Esophagus muscularis mucosa (tissue), 4 donors: ENCODE data around the gene PTCRA. TPM values are rescaled to one million over a fixed set of nuclear protein-coding genes. Genes with fewer than 3 reads are reported as not detected.
A peak's percentile ranks its signal among the peaks of the same experiment; 100 is the strongest.

ENCODE experiments used
- DNase-seq: peaks from one replicate; pipeline ENCODE4 v3.0.0-alpha.2; 2017; ENCODE audit errors: extremely low spot score
- H3K27ac ChIP-seq, 4 donors: fragments of 200-600 bp; sonication (generic); replicated peaks in 1 of 4; 1 replicate in 3 of 4; 2 replicates in 1 of 4; pipeline ENCODE4 v1.5.1; 2016 to 2019; ENCODE audit warnings: mild to moderate bottlenecking in 1 of 4
- H3K27me3 ChIP-seq, 4 donors: fragments of 200-600 bp; sonication (generic); one replicate each; pipeline versions ENCODE4 v1.5.1 to v1.6.0; 2016 to 2019
- H3K36me3 ChIP-seq, 4 donors: fragments of 200-600 bp; sonication (generic); one replicate each; pipeline ENCODE4 v1.5.1; 2016 to 2019
- H3K4me1 ChIP-seq, 4 donors: fragments of 200-600 bp; sonication (generic); one replicate each; pipeline ENCODE4 v1.5.1; 2016 to 2019
- H3K4me3 ChIP-seq, 4 donors: fragments of 200-600 bp; sonication (generic); 1 replicate in 2 of 4; 2 replicates in 2 of 4; pipeline ENCODE4 v1.5.1; 2016 to 2019; ENCODE audit warnings: mild to moderate bottlenecking in 4 of 4, moderate library complexity in 1 of 4
- H3K9me3 ChIP-seq, 4 donors: fragments of 200-600 bp; sonication (generic); 1 replicate in 3 of 4; 2 replicates in 1 of 4; pipeline ENCODE4 v1.5.1; 2016 to 2019
- EP300 ChIP-seq: sonication (generic); formaldehyde crosslinking; IDR thresholded peaks from one replicate; pipeline ENCODE4 v1.6.1; 2017; ENCODE audit warnings: antibody characterized with exemption
- POLR2A ChIP-seq: fragments of 450-650 bp; IDR thresholded peaks from one replicate; pipeline ENCODE4 v1.6.1; 2017; ENCODE audit warnings: antibody characterized with exemption, moderate library complexity, mild to moderate bottlenecking, low read depth
- POLR2AphosphoS5 ChIP-seq, 2 donors: sonication (generic); formaldehyde crosslinking; IDR thresholded peaks; one replicate each; pipeline ENCODE4 v1.6.1; 2017; ENCODE audit warnings: antibody characterized with exemption in 2 of 2
- WGBS: methylation state at CpG from one replicate; pipeline ENCODE4 v1.1.5; 2018; 5-methylcytosine and 5-hydroxymethylcytosine counted together
- intact Hi-C: fragments of 100-400 bp; cut with DNase I; formaldehyde crosslinking; loops from one replicate; pipeline ENCODE4 v1.15.1; 2023
- total RNA-seq, 4 donors: library from RNA; depleted of rRNA; stranded (reverse); fragments of >200 nt; gene quantifications; one replicate each; pipeline versions ENCODE4 v1.1.0 to v1.2.1, GENCODE V29; 2016
- TF ChIP-seq, protein P1 (sequence below), 3 experiments: fragments of 200-600 bp in 2 of 3; fragments of 450-650 bp in 1 of 3; sonication (generic) in 2 of 3; IDR thresholded peaks; one replicate each; pipeline ENCODE4 v1.5.1; 2017 to 2019; ENCODE audit warnings: antibody characterized with exemption in 3 of 3, mild to moderate bottlenecking in 2 of 3, moderate library complexity in 1 of 3

PTCRA gene
- total RNA-seq, 4 donors from 2014 or later, result 0.50 TPM; not detected in 3

DNA sequence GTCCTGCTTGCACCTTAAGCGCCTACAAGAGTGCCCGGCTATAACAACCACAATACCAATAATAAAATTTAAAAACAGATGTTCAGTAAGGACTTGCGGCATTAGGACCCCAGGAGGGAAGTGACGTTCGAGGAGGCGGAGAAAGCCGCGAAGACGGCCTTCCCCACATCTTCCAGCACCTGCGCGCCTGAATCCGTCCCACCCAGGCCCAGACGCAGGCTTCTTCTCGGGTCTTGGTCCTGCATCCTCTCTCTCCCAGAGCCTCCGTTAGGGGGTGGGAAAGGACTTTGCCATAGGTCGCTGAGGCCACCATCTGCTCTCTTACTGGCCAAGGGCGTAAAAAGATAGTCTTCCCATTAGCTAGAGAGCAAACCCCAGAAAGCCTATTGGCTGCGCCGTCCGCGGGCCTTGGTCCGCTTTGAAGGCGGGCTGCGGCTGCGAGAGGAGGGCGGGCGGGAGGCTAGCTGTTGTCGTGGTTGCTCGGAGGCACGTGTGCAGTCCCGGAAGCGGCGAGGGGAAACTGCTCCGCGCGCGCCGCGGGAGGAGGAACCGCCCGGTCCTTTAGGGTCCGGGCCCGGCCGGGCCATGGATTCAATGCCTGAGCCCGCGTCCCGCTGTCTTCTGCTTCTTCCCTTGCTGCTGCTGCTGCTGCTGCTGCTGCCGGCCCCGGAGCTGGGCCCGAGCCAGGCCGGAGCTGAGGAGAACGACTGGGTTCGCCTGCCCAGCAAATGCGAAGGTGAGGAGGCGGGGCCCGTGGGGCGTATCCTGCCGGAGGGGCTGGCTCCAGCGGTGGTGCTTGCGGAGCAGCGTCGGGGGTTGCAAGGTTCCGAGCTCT lies 13.3 kb downstream of the PTCRA start, which contains the start of gene CNPY3:
CNPY3 (plus strand) TSS at position 495 of the 835 bp plus-strand sequence; CDS start at position 586, 91 bp downstream.
- intact Hi-C loops, result loop anchor here (5.0 kb wide), 1 partner anchor 58 kb away; no protein-coding TSS in a partner anchor
- Histone ChIP-seq H3K27me3 (peaks cover 0 to 17% (median 0%) of the 10 kb centered on the region in 4 donors), H3K27ac (peak within 1 kb of the TSS; percentile 87 to 97 (median 90)), H3K4me3 (peak within 1 kb of the TSS; percentile 66 to 87 (median 78)), H3K4me1 (peaks cover 14 to 46% (median 45%) of the 10 kb centered on the region in 4 donors), H3K9me3 (no peaks in the 10 kb centered on the region), H3K36me3 (peaks cover 0 to 9% (median 6%) of the 10 kb centered on the region in 4 donors)
- DNase-seq, result peak; percentile 98
- under 1% methylated on average over 24 of the region's 63 CpGs for WGBS
- TF ChIP-seq POLR2AphosphoS5 (IDR thresholded peaks at IDR 0.05) (peak; percentile 76 to 78), POLR2A (peak; percentile 32), EP300 (no peak)
- TF ChIP-seq, protein P1, sequence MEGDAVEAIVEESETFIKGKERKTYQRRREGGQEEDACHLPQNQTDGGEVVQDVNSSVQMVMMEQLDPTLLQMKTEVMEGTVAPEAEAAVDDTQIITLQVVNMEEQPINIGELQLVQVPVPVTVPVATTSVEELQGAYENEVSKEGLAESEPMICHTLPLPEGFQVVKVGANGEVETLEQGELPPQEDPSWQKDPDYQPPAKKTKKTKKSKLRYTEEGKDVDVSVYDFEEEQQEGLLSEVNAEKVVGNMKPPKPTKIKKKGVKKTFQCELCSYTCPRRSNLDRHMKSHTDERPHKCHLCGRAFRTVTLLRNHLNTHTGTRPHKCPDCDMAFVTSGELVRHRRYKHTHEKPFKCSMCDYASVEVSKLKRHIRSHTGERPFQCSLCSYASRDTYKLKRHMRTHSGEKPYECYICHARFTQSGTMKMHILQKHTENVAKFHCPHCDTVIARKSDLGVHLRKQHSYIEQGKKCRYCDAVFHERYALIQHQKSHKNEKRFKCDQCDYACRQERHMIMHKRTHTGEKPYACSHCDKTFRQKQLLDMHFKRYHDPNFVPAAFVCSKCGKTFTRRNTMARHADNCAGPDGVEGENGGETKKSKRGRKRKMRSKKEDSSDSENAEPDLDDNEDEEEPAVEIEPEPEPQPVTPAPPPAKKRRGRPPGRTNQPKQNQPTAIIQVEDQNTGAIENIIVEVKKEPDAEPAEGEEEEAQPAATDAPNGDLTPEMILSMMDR (IDR thresholded peaks at IDR 0.05), result no peak

DNA sequence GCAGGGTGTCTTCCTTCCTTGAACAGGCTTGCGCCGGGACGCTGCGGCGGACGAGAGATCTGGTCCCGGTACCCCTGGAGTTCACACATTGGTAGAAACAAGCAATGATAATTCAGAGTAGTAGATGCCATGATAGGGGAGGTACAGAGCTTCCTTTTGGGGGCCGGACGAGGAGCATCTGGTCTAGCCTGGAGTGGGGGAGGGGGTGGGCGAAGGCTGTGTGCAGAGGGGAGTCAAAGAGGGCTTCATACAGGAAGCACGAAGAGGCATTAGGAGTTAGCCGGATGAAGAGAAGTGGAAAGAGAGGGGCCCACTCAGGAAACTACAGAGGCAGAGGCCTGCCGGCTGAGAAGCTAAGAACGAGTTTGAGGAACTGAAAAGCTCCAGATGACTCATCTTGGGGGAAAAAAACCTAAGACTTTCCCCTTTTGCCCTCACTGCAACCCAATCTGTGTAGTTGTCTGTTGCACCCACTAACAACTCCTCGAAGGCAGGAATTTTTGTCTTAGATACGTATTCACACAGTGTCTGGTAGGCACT lies 14.0 kb downstream of the PTCRA start:
- whole genome bisulfite sequencing, result under 1% methylated on average over 16 of the region's 16 CpGs
- Histone ChIP-seq H3K36me3 (peaks cover 0 to 16% (median 12%) of the 10 kb centered on the region in 4 donors), H3K27me3 (peaks cover 0 to 11% (median 0%) of the 10 kb centered on the region in 4 donors), H3K27ac (peak overlapping the region; percentile 87 to 97 (median 90)), H3K4me3 (peak overlapping the region; percentile 66 to 87 (median 78)), H3K9me3 (no peaks in the 10 kb centered on the region), H3K4me1 (peaks cover 14 to 46% (median 45%) of the 10 kb centered on the region in 4 donors)
- no peak for DNase-seq
- TF ChIP-seq POLR2AphosphoS5 (IDR thresholded peaks at IDR 0.05) (no peak), EP300 (no peak), POLR2A (no peak)
- TF ChIP-seq, protein P1 (IDR thresholded peaks at IDR 0.05), result no peak
- intact Hi-C loops, result loop anchor here (5.0 kb wide), 1 partner anchor 57 kb away; no protein-coding TSS in a partner anchor

DNA sequence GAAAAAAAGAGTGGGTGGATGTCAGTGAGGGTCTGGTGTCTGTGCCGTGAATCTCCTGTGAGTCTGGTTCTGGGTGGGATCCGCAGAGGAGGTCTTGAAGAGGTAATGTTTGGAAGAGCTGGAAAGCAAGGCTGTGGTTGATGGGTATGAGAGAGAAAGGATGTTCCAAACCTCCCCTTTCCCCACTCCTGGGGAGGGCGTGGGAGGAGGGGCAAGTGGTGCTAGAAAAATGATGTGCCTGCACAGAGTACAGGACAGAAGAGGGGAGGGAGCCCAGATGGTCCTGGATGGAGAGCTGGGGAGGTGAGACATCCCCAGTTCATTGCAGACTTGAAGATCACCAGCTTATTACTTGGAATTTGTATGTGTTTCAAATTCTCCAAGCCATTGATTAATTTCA lies 16.6 kb downstream of the PTCRA start:
- peaks cover 14 to 46% (median 45%) of the 10 kb centered on the region in 4 donors for H3K4me1 ChIP-seq
- peak overlapping the region in 2 of 4 donors; percentile 27 to 97 for H3K27ac ChIP-seq
- no peak for DNase-seq
- TF ChIP-seq EP300, result no peak
- TF ChIP-seq POLR2AphosphoS5 (IDR thresholded peaks at IDR 0.05), result no peak
- H3K27me3 ChIP-seq, result no peaks in the 10 kb centered on the region
- no peak overlapping the region for H3K4me3 ChIP-seq
- intact Hi-C loops, result no loop called here
- no peaks in the 10 kb centered on the region for H3K9me3 ChIP-seq
- 71% methylated on average over 3 of the region's 3 CpGs for WGBS
- H3K36me3 ChIP-seq, result peaks cover 13 to 39% (median 38%) of the 10 kb centered on the region in 4 donors

DNA sequence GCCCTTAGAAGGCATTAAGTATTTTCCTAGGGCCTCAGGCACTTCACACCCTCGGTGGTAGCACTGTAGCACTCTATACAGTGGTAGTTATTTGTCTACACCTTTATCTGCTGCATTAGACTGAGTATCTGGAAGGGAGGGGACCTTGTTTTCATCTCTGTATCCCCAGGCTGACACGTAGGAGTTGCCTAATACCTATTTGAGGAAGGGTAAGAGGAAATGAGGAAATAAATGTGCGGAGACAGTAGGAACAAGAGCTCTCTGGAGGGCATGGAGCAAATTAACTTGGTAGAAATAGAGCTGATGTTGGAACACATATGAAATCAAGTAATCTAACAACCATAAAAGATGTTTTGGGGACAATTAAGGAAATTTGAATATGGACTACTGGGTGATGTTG lies 17.4 kb downstream of the PTCRA start:
- intact Hi-C loops, result no loop called here
- H3K36me3 ChIP-seq, result peaks cover 13 to 47% (median 46%) of the 10 kb centered on the region in 4 donors
- H3K4me1 ChIP-seq, result peaks cover 14 to 43% (median 41%) of the 10 kb centered on the region in 4 donors
- H3K27me3 ChIP-seq, result no peaks in the 10 kb centered on the region
- H3K9me3 ChIP-seq, result no peaks in the 10 kb centered on the region
- H3K27ac ChIP-seq, result peak overlapping the region in 1 of 4 donors; percentile 3
- H3K4me3 ChIP-seq, result no peak overlapping the region
- no peak for DNase-seq
- TF ChIP-seq, protein P1 (IDR thresholded peaks at IDR 0.05), result no peak
- TF ChIP-seq EP300, result no peak
- no peak for TF ChIP-seq POLR2A
- TF ChIP-seq POLR2AphosphoS5 (IDR thresholded peaks at IDR 0.05), result no peak
- WGBS, result 45% methylated on average over 3 of the region's 3 CpGs

DNA sequence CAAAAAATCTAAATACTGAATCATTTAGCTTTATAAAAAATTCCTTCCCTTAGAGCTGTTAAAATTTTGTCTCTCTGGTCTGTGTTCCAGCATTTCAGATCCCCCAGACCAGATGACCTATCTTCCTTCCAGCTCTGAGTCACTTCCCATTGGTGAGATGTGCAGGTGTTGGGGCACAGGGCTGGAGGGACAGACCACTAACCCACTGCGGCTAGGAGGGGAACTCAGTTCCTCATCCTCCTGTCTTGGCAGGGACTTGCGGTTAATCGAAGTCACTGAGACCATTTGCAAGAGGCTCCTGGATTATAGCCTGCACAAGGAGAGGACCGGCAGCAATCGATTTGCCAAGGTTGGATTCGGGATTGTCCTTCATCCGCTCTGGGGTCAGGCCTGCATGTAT lies 19.5 kb downstream of the PTCRA start:
- Histone ChIP-seq H3K27ac (no peak overlapping the region), H3K4me3 (no peak overlapping the region), H3K4me1 (peaks cover 11 to 31% (median 30%) of the 10 kb centered on the region in 4 donors), H3K9me3 (no peaks in the 10 kb centered on the region), H3K36me3 (peaks cover 28 to 67% (median 62%) of the 10 kb centered on the region in 4 donors), H3K27me3 (no peaks in the 10 kb centered on the region)
- 40% methylated on average over 5 of the region's 7 CpGs for WGBS
- TF ChIP-seq EP300 (no peak), POLR2AphosphoS5 (IDR thresholded peaks at IDR 0.05) (no peak), POLR2A (no peak)
- TF ChIP-seq, protein P1 (IDR thresholded peaks at IDR 0.05), result no peak
- no peak for DNase-seq
- intact Hi-C loops, result no loop called here
